ENCODE measurements around the gene PPT2.

- TF ChIP-seq EP300 (IDR thresholded peaks at IDR 0.05) (no peak), POLR2AphosphoS5 (IDR thresholded peaks at IDR 0.05) (peak in 1 of 2 donors; percentile 8), CTCF (IDR thresholded peaks at IDR 0.05) (no peak), POLR2A (IDR thresholded peaks at IDR 0.05; ENCODE audit: low read depth) (no peak)
Measured at GRCh38 chr6:32151181-32151862, 2.6 kb upstream of the PPT2 start.
